GM23338 (cell line): ENCODE data around the gene RSPH6A.

ENCODE experiments used
- CREB1 ChIP-seq: fragments of 250-450 bp; sonication (Bioruptor Pico); IDR thresholded peaks from 2 replicates; pipeline ENCODE4 v1.5.0; 2020; ENCODE audit warnings: low read depth, mild to moderate bottlenecking, moderate library complexity
- CTCF ChIP-seq, 2 experiments: fragments of 200-600 bp in 1 of 2; sonication (generic) in 1 of 2; conservative IDR thresholded peaks; 2 replicates each; pipeline versions ENCODE4 v1.5.1 to v1.6.1; 2016 to 2017; ENCODE audit warnings: antibody characterized with exemption in 2 of 2, low read depth in 2 of 2, mild to moderate bottlenecking in 2 of 2, moderate library complexity in 1 of 2
- ETS1 ChIP-seq: IDR thresholded peaks from 2 replicates; pipeline ENCODE4 v1.6.1; 2016; ENCODE audit warnings: antibody characterized with exemption
- EZH2 ChIP-seq: fragments of 200-600 bp; sonication (generic); IDR thresholded peaks from one replicate; pipeline ENCODE4 v1.8.0; 2017; ENCODE audit warnings: antibody characterized with exemption, mild to moderate bottlenecking, low read depth; ENCODE audit not compliant: unreplicated experiment
- EZH2phosphoT487 ChIP-seq: fragments of 200-600 bp; sonication (generic); IDR thresholded peaks from one replicate; pipeline ENCODE4 v1.8.1; 2018; ENCODE audit warnings: antibody characterized with exemption; ENCODE audit not compliant: unreplicated experiment
- NANOG ChIP-seq: IDR thresholded peaks from 2 replicates; pipeline ENCODE4 v1.6.1; 2016; ENCODE audit warnings: antibody characterized with exemption, borderline replicate concordance
- POLR2AphosphoS5 ChIP-seq: IDR thresholded peaks from 2 replicates; pipeline ENCODE4 v1.6.1; 2016; ENCODE audit warnings: antibody characterized with exemption, low read depth
- REST ChIP-seq: IDR thresholded peaks from one replicate; pipeline ENCODE4 v1.6.1; 2018; ENCODE audit warnings: antibody characterized with exemption; ENCODE audit not compliant: unreplicated experiment
- ZNF331 ChIP-seq: fragments of 250-450 bp; sonication (Bioruptor Pico); IDR thresholded peaks from 2 replicates; pipeline ENCODE4 v1.5.0; 2020; ENCODE audit warnings: low read depth, mild to moderate bottlenecking, moderate library complexity

- TF ChIP-seq CTCF (conservative IDR thresholded peaks at IDR 0.05; ENCODE audit: low read depth in 2 of 2) (peak; percentile 65 to 66), REST (no peak), EZH2phosphoT487 (no peak), POLR2AphosphoS5 (no peak), EZH2 (no peak), CREB1 (no peak), ZNF331 (CRISPR knock-in tag) (no peak), NANOG (no peak), ETS1 (no peak)
These were observed 40.3 kb downstream of the RSPH6A start for GRCh38 chr19:45774765-45775164.
